Stimulated activated CD8-positive, alpha-beta memory T cell treated with anti-CD3 and anti-CD28 coated beads, Interleukin-12 subunit alpha, Interleukin-12 subunit beta, amount 100 ng/mL, for 24 hours (primary cell): ENCODE measurements around the gene NUB1.

Experiments used
- DNase-seq: peaks from one replicate; pipeline ENCODE4 v3.0.0-alpha.2; 2020; ENCODE audit errors: extremely low read depth

The NUB1 gene

DNA sequence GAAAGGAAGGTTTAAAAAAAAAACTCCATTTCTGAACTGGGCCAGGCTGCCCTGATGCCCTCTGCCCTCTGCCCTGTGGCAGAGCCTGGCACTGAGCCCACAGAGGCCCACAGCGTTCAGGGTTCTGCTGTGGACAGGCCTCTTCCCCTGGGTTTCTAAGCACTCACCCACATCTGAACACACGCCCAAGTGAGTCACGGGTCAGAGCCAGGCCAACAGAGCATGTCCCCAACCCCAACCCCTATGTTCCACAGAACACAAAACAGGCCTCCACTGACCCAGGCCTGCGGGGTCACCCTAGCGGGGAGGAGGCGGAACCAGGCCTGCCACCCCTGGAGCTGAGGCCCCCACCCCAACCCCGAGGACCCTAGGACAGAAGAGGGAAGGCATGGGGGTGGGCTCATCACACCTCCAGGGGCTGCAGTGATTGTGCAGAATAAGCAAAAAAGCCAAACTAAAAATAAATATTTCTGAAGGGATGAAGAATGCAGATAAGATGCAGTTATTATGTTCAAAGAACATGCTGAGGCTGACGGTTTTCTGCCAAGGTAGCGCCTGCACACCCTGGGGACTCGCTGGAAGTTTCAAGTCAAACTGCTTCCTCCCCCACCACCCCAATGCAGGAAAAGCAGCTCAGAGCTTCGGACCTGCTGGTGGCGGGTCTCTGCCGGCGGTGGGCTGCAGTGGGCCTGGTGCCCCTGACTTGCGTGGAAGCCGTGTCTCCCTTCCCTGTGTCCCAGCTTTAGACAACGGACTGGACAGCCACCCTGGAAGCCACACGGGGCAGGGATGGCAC, 62.8 kb downstream of the NUB1 start:
- DNase-seq: no peak

DNA sequence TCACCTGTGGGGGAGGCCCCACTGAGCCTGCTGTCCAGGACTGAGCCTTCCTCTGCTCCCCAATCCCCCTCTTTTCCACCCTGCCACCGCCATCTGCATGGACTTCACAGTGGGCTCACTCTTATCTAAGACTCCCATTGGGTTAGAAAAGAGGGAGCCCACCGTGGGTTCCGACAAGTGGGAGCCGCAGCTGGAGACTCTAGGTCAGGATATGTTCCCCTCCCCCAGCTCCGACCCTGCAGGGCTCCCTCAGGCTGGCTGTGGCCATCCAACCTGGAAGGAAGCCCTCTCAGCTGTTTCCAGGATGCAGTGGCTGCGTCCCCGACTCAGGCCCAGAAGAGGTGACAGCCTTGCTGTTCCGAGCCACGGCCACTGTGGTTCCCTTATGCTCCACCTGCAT, 63.4 kb downstream of the NUB1 start:
- no peak for DNase-seq

GRCh38 chr7:151405588-151405987, 64.0 kb downstream of the NUB1 start:
- no peak for DNase-seq

- no peak for DNase-seq
Observed at GRCh38 chr7:151406051-151406875, 64.7 kb downstream of the NUB1 start.

DNA sequence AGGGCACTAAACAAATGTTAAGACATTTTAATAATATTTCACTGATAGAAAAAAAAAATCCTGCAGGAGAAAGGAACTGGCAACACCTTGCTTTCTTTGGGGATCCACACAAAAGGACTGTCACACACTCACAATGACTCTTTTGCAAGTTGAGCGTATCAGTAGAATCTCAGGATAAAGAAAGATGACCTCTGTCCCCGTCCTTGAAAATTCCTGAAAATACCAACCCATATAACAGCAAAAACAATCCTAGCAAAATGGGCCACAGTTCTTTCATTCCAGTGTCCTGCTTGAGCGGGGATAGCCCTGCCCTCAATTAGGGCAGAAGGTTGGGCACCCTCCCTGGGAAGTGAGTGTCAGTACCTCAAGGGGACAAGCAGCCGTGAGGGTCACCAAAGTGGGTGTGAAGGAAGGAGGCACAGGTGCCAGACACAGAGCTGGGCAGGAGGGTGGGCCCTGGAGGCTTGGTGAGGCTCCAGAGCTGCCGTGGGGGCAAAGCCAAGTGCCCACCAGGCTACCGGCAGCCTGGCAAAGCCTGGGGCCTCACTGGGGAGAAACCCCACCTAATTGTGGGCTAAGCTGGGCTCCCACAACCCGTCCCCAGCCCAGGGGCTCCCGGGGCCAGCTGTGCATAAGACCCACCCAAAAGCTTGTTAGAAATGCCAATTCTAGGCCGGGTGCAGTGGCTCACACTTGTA, 65.4 kb downstream of the NUB1 start:
- no peak for DNase-seq

- no peak for DNase-seq
Observed at GRCh38 chr7:151408498-151408838, 66.9 kb downstream of the NUB1 start.

GRCh38 chr7:151408839-151409666, 67.4 kb downstream of the NUB1 start:
- no peak for DNase-seq

- DNase-seq: no peak
Observed at GRCh38 chr7:151409667-151410404, 68.2 kb downstream of the NUB1 start, which contains the start of gene WDR86. TSS of gene WDR86 (minus strand) at chr7:151410038. CDS start at chr7:151409589, 449 bp downstream.

DNA sequence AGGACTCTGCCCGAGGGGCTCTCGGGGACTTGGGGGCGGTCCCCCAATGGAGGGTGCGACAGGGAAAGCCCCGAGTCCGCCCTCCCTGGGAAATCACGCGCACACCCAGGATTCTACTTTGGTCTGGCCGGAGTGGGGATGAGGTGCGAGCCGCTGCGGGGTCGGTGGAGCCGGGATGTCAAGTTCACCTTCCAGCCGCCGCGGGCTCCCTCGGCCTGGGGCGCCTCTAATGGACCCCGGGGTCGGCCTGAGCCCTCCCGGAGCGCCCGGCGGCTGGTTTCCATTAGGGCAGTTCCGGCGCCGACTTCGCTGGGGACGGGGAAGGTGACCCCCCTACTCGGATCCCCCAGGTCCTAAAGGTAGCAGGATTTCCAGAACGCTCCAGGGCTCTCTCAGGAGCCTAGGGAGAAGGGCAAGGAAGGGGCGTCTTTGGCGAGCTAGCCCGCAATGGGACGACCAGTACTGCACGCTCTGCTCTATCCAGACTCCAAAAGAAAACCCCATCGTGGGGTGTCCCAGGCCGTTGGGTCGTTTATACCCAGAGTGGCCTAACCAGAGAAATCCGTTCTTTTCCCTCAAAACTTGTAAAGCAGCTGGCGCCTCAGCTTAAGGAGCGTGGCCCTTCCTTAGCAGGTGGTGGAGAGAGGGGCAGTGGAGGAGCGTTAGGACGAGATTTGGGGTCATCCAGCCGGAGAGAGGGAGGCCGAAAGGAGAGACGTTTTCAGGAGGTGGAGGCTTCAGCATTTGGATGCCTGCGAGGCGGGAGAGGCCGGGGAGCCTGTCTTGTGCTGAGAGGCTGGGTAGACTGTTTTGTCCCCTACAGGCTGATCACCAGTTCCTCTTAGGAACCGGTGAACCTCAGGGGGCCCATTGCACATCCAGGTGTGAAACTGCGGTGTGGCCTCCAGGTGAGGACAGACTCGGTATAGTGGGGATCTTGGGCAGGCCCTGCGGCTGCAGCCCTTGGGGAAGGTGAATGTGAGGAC, 69.1 kb downstream of the NUB1 start:
- DNase-seq: no peak

GRCh38 chr7:151411551-151411950, 69.9 kb downstream of the NUB1 start:
- no peak for DNase-seq

DNA sequence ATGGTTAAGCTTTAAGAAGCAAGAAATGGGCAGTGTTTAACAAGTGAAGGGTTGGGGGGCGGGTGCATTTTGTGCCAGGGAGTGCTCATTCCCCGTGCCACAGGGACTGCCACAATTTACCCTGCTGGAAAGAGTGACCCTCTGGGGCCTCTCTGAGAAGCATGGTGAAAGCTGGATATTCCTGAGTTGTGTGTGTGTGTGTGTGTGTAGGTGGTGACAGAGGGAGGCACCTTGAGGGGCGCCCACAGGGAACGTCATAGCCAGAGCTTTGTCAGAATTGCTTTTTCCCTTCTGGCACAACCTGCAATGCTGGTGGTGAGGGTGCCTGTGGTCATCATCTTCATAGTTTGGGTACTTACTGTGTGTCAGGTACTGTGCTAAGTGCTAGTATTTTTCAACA, 70.7 kb downstream of the NUB1 start:
- no peak for DNase-seq

- no peak for DNase-seq
Observed at GRCh38 chr7:151413241-151413640, 71.6 kb downstream of the NUB1 start.

DNA sequence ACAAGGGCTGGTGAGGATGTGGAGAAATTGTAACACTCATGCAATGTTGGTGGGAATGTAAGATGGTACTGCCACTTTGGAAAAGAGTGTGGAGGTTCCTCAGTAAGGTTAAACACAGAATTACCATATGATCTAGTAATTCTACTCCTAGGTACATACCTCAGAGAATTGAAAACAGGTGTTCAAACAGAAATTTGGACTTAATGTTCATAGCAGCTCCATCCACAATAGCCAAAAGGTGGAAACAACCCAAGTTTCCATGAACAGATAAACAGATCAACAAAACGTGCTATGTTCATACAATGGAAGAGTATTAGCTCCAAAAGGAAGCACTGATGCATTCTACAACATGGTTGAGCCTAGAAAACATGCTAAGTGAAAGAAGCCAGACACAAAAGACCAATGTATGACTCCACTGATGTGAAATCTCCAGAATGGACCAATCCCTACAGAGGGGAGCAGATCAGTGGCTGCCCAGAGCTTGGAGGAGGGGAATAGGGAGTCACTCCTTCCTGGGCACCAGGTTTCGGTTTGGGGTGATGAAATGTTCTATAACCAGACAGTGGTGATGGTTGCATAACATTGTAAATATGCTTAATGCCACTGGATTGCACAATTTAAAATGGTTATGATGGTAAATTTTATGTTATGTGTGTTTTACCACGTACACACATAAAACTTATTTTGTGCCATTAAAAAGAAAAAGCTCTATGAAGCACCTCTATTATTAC, 73.9 kb downstream of the NUB1 start:
- DNase-seq: no peak

- no peak for DNase-seq
Observed at GRCh38 chr7:151416112-151416940, 74.7 kb downstream of the NUB1 start.

DNA sequence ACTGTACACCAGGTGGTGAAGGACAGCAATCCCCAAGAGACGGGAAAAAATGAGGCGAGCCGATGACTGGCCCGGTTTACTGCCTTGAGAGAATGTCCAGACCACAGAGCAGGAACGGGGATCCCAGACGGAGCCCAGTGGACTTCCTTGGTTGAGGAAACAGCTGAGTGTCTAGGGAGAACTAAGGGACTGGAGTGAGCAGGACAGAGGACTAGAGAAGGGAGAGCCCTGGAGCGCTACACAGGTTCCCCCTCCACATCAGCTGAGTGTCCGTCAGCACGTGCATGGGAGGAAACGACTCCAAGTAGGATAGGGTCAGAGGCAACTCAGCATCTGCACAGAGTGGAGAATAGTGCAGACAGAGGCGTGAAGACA, 75.3 kb downstream of the NUB1 start:
- DNase-seq: no peak

GRCh38 chr7:151420144-151420543, 78.5 kb downstream of the NUB1 start:
- DNase-seq: no peak

DNA sequence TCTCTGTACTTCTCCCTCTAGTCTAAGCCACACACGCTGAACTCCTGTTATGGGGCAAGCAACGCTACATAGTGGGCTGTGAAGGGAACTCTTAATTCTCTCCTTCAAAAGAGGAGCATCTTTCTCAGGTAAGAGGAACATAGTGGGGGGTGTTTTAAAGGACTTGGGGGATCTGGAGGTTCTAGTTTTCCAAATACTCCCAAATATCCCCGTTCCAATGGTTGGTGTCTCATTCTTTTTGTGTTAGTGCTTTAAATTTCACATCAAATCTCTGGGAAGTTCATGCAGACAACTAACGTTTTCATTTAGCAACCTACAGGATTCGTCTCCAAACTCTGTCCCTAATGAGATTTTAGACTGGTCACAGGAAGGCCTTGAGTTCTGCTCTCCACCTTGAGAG, 80.6 kb downstream of the NUB1 start:
- no peak for DNase-seq

DNA sequence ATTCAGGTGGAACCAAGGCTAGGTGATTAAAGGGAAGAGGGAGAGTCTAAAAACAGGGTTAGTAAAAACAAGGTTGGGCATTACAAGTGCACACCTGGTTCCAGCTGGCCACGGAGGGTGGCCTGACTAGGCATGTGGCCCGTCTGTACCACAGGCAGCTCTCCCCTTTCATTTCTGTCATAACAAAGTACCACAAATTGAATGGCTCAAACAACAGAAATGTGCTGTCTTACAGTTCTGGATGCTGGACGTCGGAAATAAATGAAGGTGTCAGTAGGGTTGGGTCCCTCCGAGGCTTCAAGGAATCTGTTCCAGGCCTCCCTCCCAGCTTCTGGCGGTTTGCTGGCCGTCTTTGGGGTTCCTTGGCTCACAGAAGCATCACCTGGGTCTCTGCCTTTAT, 81.6 kb downstream of the NUB1 start:
- DNase-seq: no peak
